AG04450 (cell line): ENCODE measurements around the gene TNS2. TPM values are rescaled to one million over a fixed set of nuclear protein-coding genes. Genes with fewer than 3 reads are reported as not detected.
"Not testable (repeated sequence)": the region's sequence is repeated elsewhere in the genome, so short reads cannot be mapped to it uniquely, and the experiment has no call there.

Experiments
- CTCF ChIA-PET: fragments of 300-600, 350-600 bp; formaldehyde crosslinking; extraction: SDS; loops from one replicate; lab custom pipeline; 2022; ENCODE audit warnings: antibody characterized with exemption, inconsistent platforms; lab: Charles Lee
- POLR2A ChIA-PET: fragments of 350-600 bp; formaldehyde crosslinking; extraction: SDS; loops from one replicate; lab custom pipeline; 2021; ENCODE audit warnings: antibody characterized with exemption, inconsistent platforms; lab: Yijun Ruan, JAX
- DNase-seq: peaks from one replicate; pipeline ENCODE4 v3.0.0-alpha.2; 2011; ENCODE audit warnings: low read depth, low spot score
- H3K27ac ChIP-seq: one replicate; pipeline ENCODE4 v1.5.1; 2012; ENCODE audit warnings: low read depth, low read length, control low read depth
- H3K27me3 ChIP-seq: one replicate; pipeline ENCODE4 v1.6.0; 2012; ENCODE audit warnings: low read length; ENCODE audit not compliant: control insufficient read depth, insufficient read depth
- H3K4me3 ChIP-seq: 2 replicates; pipeline ENCODE4 v1.5.1; 2011; ENCODE audit warnings: mild to moderate bottlenecking, low read depth, low read length, control low read depth
- H3K9me3 ChIP-seq: 2 replicates; pipeline ENCODE4 v1.5.1; 2012; ENCODE audit warnings: low read length; ENCODE audit not compliant: control insufficient read depth, insufficient read depth
- CTCF ChIP-seq: IDR thresholded peaks from 2 replicates; pipeline ENCODE4 v1.5.1; 2011; ENCODE audit warnings: low read depth, low read length, control low read depth, inconsistent platforms
- polyA plus RNA-seq: library from polyadenylated mRNA; depleted of rRNA; stranded (reverse); fragments of >200 nt; gene quantifications from 2 replicates; pipeline ENCODE4 v1.2.3, GENCODE V29; 2011

The TNS2 gene
- polyA plus RNA-seq, 1 experiment, result 23.1 TPM

- ChIA-PET POLR2A (no interaction called here), CTCF (interaction anchor here (0.9 kb wide), 1 partner anchor 53 kb away, joined by 4 read pairs; no protein-coding TSS in a partner anchor)
- no peak overlapping the region for H3K4me3 ChIP-seq
- H3K9me3 ChIP-seq, result no peaks in the 10 kb centered on the region
- TF ChIP-seq CTCF, result no peak
- no peak for DNase-seq
- no peak overlapping the region for H3K27ac ChIP-seq
- H3K27me3 ChIP-seq, result no peaks in the 10 kb centered on the region
These were observed 18.2 kb upstream of the TNS2 start for GRCh38 chr12:53031616-53032015.

GRCh38 chr12:53033832-53034231, 16.0 kb upstream of the TNS2 start:
- DNase-seq, H3K9me3 ChIP-seq, H3K4me3 ChIP-seq, CTCF ChIA-PET, POLR2A ChIA-PET, H3K27me3 ChIP-seq, H3K27ac ChIP-seq: not testable (repeated sequence)

- ChIA-PET CTCF (interaction anchor here (0.9 kb wide), 1 partner anchor 13 kb away, joined by 3 read pairs; no protein-coding TSS in a partner anchor), POLR2A (no interaction called here)
- H3K27me3 ChIP-seq, result no peaks in the 10 kb centered on the region
- H3K4me3 ChIP-seq, result no peak overlapping the region
- TF ChIP-seq CTCF, result no peak
- H3K9me3 ChIP-seq, result no peaks in the 10 kb centered on the region
- H3K27ac ChIP-seq, result no peak overlapping the region
- no peak for DNase-seq
These were observed 15.4 kb upstream of the TNS2 start for GRCh38 chr12:53034459-53034858.

GRCh38 chr12:53036802-53037201, 13.1 kb upstream of the TNS2 start:
- H3K27ac ChIP-seq, result no peak overlapping the region
- TF ChIP-seq CTCF, result no peak
- ChIA-PET CTCF (interaction anchor here (0.7 to 1.6 kb wide), 2 partner anchors 10 to 63 kb away, joined by 3 to 5 read pairs; no protein-coding TSS in a partner anchor), POLR2A (interaction anchor here (1.2 kb wide), 1 partner anchor 10 kb away, joined by 3 read pairs; no protein-coding TSS in a partner anchor)
- no peaks in the 10 kb centered on the region for H3K9me3 ChIP-seq
- no peak for DNase-seq
- H3K4me3 ChIP-seq, result no peak overlapping the region
- H3K27me3 ChIP-seq, result no peaks in the 10 kb centered on the region

GRCh38 chr12:53039851-53040250, 10.0 kb upstream of the TNS2 start:
- Histone ChIP-seq H3K27ac (no peak overlapping the region), H3K9me3 (no peaks in the 10 kb centered on the region), H3K27me3 (no peaks in the 10 kb centered on the region), H3K4me3 (no peak overlapping the region)
- ChIA-PET POLR2A (no interaction called here), CTCF (interaction anchor here (0.6 to 2.3 kb wide), 3 partner anchors 13 to 140 kb away, joined by 3 to 9 read pairs (median 9); partner anchors contain the start of gene ZNF740)
- no peak for DNase-seq
- TF ChIP-seq CTCF, result no peak
